Measurements from ENCODE around the gene S1PR4. TPM values are rescaled to one million over a fixed set of nuclear protein-coding genes. Genes with fewer than 3 reads are reported as not detected.
A peak's percentile ranks its signal among the peaks of the same experiment; 100 is the strongest.

S1PR4 gene
- total and polyA plus RNA-seq, 9 of the 15 experiments (the other 6 are each of a cell fraction or from before 2014, with no cell fraction given), result 0.27 TPM; not detected in 8

DNA sequence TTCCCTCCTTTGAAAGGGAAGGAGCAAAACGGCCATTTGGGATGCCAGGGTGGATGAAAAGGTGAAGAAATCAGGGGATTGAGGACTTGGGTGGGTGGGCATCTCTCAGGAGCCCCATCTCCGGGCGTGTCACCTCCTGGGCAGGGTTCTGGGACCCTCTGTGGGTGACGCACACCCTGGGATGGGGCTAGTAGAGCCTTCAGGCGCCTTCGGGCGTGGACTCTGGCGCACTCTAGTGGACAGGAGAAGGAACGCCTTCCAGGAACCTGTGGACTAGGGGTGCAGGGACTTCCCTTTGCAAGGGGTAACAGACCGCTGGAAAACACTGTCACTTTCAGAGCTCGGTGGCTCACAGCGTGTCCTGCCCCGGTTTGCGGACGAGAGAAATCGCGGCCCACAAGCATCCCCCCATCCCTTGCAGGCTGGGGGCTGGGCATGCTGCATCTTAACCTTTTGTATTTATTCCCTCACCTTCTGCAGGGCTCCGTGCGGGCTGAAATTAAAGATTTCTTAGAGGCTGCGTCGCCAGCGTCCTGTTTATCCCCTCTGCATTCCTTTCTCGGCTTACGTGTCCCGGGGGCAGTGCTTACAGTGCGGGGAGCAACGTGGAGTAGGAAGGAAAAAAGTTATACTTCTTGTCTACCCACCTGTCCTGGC is 15.2 kb upstream of the S1PR4 start (continued):
- TF ChIP-seq CC2D1A (IDR thresholded peaks at IDR 0.05) (peak; percentile 70), RCOR1 (IDR thresholded peaks at IDR 0.05; ENCODE audit: borderline replicate concordance in 1 of 2, low read depth in 2 of 2, low read length in 2 of 2) (no peak; a peak in 1 of 4 replicates)

DNA sequence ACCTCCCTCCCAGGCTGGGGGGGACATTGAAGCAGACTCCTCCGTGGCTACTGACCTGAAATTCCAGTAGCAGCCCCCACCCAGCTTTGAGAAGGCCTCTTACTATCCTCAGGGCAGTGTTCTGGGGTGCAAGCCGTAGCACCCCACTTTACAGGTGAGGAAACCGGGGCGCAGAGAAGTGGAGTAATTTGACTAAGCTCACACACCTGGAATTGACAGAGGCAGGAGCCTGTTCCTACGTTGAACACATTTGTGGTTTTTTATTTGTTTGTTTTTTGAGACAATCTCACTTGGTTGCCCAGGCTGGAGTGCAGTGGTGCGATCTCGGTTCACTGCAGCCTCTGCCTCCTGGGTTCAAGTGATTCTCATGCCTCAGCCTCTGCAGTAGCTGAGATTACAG is 14.6 kb upstream of the S1PR4 start:
- H3K4me2 ChIP-seq (ENCODE audit: insufficient read depth, low read length), result peak overlapping the region; percentile 70; the same call in 1 of the 2 replicates
- H3K27ac ChIP-seq (ENCODE audit: extremely low read depth, low read depth, low read length), result no peak overlapping the region
- H2AFZ ChIP-seq (ENCODE audit: low read depth, low read length), result peak overlapping the region; percentile 91
- no peak for DNase-seq (ENCODE audit: extremely low read depth in 1 of 4, low spot score in 3 of 4)
- no peaks in the 10 kb centered on the region for H3K9me1 ChIP-seq (ENCODE audit: control insufficient read depth, insufficient read depth, low read length)
- ChIA-PET POLR2A (no interaction called here), CTCF (ENCODE audit: low intra/inter-chr PET ratio) (interaction anchor here (0.6 to 1.5 kb wide), 6 partner anchors 35 to 213 kb away, joined by 3 to 10 read pairs (median 6); no protein-coding TSS in a partner anchor)
- in situ Hi-C loops (cut with MboI) (no loop called here), intact Hi-C loops (cut with micrococcal nuclease) (loop anchor here (1.0 to 2.0 kb wide), 4 partner anchors 35 to 213 kb away; no protein-coding TSS in a partner anchor)
- H3K4me3 ChIP-seq, result no peak overlapping the region
- no peaks in the 10 kb centered on the region for H4K20me1 ChIP-seq (replicated peaks; ENCODE audit: control insufficient read depth, insufficient read depth, low read length)
- 45% methylated on average over 7 of the region's 7 CpGs for WGBS (ENCODE audit: insufficient coverage, low coverage, missing lambda C conversion rate)
- no peaks in the 10 kb centered on the region for H3K36me3 ChIP-seq (ENCODE audit: control insufficient read depth, insufficient read depth, low read length)
- H3K4me1 ChIP-seq (replicated peaks in 1 of 2; ENCODE audit: control insufficient read depth in 2 of 2, insufficient read depth in 2 of 2, low read length in 2 of 2), result peaks cover 4 to 13% of the 10 kb centered on the region in 2 experiments; a peak in 3 of 5 replicates
- peaks cover 8% of the 10 kb centered on the region for H3K9me3 ChIP-seq (replicated peaks; ENCODE audit: control insufficient read depth, insufficient read depth, low read depth, low read length)
- H3K9ac ChIP-seq (ENCODE audit: insufficient read depth in 1 of 2, low read depth in 2 of 2, low read length in 2 of 2), result no peak overlapping the region; a peak in 1 of 4 replicates
- BruUV-seq (replicated peaks), result no TSS peak
- no peak for FAIRE-seq
- H3K79me2 ChIP-seq (ENCODE audit: control insufficient read depth, insufficient read depth, low read length), result no peaks in the 10 kb centered on the region
- TF ChIP-seq ZBTB17 (CRISPR knock-in tag; IDR thresholded peaks at IDR 0.05), result no peak
- no peak for TF ChIP-seq HDAC6 (IDR thresholded peaks at IDR 0.05; ENCODE audit: low read depth, low read length)
- no peak for TF ChIP-seq HMGN3 (IDR thresholded peaks at IDR 0.05; ENCODE audit: borderline replicate concordance, extremely low read depth, insufficient read length, low read depth, low read length)
- TF ChIP-seq ZNF41 (CRISPR knock-in tag; conservative IDR thresholded peaks at IDR 0.05), result no peak
- TF ChIP-seq DIDO1 (tag; IDR thresholded peaks at IDR 0.05; ENCODE audit: low read depth), result no peak
- no peak for TF ChIP-seq FOXA1 (IDR thresholded peaks at IDR 0.05; ENCODE audit: borderline replicate concordance)
- no peak for TF ChIP-seq SPI1 (IDR thresholded peaks at IDR 0.05; ENCODE audit: borderline replicate concordance, low read depth, low read length)
- TF ChIP-seq, protein P1, sequence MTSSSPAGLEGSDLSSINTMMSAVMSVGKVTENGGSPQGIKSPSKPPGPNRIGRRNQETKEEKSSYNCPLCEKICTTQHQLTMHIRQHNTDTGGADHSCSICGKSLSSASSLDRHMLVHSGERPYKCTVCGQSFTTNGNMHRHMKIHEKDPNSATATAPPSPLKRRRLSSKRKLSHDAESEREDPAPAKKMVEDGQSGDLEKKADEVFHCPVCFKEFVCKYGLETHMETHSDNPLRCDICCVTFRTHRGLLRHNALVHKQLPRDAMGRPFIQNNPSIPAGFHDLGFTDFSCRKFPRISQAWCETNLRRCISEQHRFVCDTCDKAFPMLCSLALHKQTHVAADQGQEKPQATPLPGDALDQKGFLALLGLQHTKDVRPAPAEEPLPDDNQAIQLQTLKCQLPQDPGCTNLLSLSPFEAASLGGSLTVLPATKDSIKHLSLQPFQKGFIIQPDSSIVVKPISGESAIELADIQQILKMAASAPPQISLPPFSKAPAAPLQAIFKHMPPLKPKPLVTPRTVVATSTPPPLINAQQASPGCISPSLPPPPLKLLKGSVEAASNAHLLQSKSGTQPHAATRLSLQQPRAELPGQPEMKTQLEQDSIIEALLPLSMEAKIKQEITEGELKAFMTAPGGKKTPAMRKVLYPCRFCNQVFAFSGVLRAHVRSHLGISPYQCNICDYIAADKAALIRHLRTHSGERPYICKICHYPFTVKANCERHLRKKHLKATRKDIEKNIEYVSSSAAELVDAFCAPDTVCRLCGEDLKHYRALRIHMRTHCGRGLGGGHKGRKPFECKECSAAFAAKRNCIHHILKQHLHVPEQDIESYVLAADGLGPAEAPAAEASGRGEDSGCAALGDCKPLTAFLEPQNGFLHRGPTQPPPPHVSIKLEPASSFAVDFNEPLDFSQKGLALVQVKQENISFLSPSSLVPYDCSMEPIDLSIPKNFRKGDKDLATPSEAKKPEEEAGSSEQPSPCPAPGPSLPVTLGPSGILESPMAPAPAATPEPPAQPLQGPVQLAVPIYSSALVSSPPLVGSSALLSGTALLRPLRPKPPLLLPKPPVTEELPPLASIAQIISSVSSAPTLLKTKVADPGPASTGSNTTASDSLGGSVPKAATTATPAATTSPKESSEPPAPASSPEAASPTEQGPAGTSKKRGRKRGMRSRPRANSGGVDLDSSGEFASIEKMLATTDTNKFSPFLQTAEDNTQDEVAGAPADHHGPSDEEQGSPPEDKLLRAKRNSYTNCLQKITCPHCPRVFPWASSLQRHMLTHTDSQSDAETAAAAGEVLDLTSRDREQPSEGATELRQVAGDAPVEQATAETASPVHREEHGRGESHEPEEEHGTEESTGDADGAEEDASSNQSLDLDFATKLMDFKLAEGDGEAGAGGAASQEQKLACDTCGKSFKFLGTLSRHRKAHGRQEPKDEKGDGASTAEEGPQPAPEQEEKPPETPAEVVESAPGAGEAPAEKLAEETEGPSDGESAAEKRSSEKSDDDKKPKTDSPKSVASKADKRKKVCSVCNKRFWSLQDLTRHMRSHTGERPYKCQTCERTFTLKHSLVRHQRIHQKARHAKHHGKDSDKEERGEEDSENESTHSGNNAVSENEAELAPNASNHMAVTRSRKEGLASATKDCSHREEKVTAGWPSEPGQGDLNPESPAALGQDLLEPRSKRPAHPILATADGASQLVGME (CRISPR knock-in tag; IDR thresholded peaks at IDR 0.05), result no peak
- TF ChIP-seq TBP (optimal IDR thresholded peaks at IDR 0.05; ENCODE audit: low read depth, low read length), result no peak
- no peak for TF ChIP-seq YY1 (IDR thresholded peaks at IDR 0.05; ENCODE audit: borderline replicate concordance in 1 of 3, control insufficient read depth in 1 of 3, extremely low read depth in 1 of 3, insufficient read depth in 3 of 3, insufficient read length in 1 of 3, insufficient replicate concordance in 2 of 3, low read depth in 1 of 3, low read length in 2 of 3)
- TF ChIP-seq CBX5 (IDR thresholded peaks at IDR 0.05; ENCODE audit: borderline replicate concordance, low read depth), result no peak
- no peak for TF ChIP-seq CREM (IDR thresholded peaks at IDR 0.05; ENCODE audit: low read depth)
- no peak for TF ChIP-seq LCOR (CRISPR knock-in tag; IDR thresholded peaks at IDR 0.05)
- no peak for ATAC-seq
- no peaks in the 10 kb centered on the region for H3K27me3 ChIP-seq (ENCODE audit: control insufficient read depth in 2 of 2, insufficient read depth in 2 of 2, low read length in 2 of 2)

Measured in K562 (cell line).